ENCODE results near the gene SIGLEC15.

SIGLEC15 gene

GRCh38 chr18:45860971-45861370, 35.5 kb downstream of the SIGLEC15 start:
- H3K36me3 ChIP-seq = no peaks in the 10 kb centered on the region
- TF ChIP-seq, protein P1, sequence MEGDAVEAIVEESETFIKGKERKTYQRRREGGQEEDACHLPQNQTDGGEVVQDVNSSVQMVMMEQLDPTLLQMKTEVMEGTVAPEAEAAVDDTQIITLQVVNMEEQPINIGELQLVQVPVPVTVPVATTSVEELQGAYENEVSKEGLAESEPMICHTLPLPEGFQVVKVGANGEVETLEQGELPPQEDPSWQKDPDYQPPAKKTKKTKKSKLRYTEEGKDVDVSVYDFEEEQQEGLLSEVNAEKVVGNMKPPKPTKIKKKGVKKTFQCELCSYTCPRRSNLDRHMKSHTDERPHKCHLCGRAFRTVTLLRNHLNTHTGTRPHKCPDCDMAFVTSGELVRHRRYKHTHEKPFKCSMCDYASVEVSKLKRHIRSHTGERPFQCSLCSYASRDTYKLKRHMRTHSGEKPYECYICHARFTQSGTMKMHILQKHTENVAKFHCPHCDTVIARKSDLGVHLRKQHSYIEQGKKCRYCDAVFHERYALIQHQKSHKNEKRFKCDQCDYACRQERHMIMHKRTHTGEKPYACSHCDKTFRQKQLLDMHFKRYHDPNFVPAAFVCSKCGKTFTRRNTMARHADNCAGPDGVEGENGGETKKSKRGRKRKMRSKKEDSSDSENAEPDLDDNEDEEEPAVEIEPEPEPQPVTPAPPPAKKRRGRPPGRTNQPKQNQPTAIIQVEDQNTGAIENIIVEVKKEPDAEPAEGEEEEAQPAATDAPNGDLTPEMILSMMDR (IDR thresholded peaks at IDR 0.05; ENCODE audit: low read depth, low read length) = no peak
- H3K9me3 ChIP-seq = no peaks in the 10 kb centered on the region
- no peaks in the 10 kb centered on the region for H3K27me3 ChIP-seq
- no peak overlapping the region for H3K4me3 ChIP-seq (ENCODE audit: low read depth, low read length)
- H3K4me1 ChIP-seq = no peaks in the 10 kb centered on the region
- no peak for DNase-seq

DNA sequence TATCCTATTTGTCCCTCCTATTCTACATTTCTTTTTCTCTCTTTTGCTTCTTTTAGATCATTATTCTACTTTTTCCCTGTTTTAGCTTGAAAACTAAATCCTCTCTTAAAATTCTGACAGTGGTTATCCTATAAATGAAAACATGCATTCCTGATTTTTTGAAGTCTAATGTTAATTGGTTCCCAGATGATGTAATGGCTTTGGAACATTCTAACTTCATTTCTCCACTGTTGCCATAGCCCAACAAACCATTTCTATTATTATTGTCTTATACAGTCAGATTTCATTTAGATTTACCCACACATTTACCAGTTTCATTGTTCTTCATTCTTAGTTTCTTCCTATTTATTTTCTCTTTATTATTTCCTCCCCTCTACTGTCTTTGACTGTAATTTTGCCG, 36.5 kb downstream of the SIGLEC15 start:
- no peaks in the 10 kb centered on the region for H3K4me1 ChIP-seq
- no peak overlapping the region for H3K4me3 ChIP-seq (ENCODE audit: low read depth, low read length)
- no peaks in the 10 kb centered on the region for H3K27me3 ChIP-seq
- TF ChIP-seq, protein P1 (IDR thresholded peaks at IDR 0.05; ENCODE audit: low read depth, low read length) = no peak
- H3K9me3 ChIP-seq = no peaks in the 10 kb centered on the region
- no peak for DNase-seq
- no peaks in the 10 kb centered on the region for H3K36me3 ChIP-seq

DNA sequence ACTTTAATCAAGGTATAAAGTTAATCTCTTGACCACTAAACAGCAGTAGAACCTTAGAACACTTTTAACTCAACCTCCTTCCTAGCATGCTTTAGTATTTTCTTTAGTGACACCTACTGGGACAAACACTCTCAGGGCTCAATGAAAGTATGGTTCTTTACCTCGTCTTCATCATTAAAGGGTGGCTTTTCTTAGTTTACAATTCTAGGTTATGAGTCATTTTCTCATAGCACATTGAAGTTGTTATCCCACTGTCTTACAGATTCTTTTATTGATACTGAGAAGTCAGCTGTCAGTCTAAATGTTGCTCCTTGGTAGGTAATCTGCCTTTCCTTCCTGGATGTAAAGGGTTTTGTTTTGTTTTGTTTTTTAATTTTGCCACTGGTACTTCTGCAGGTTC, 38.0 kb downstream of the SIGLEC15 start:
- Histone ChIP-seq H3K36me3 (no peaks in the 10 kb centered on the region), H3K9me3 (no peaks in the 10 kb centered on the region), H3K27me3 (no peaks in the 10 kb centered on the region), H3K4me1 (no peaks in the 10 kb centered on the region), H3K4me3 (ENCODE audit: low read depth, low read length) (no peak overlapping the region)
- DNase-seq = no peak
- TF ChIP-seq, protein P1 (IDR thresholded peaks at IDR 0.05; ENCODE audit: low read depth, low read length) = no peak

GRCh38 chr18:45864081-45864480, 38.6 kb downstream of the SIGLEC15 start:
- TF ChIP-seq, protein P1 (IDR thresholded peaks at IDR 0.05; ENCODE audit: low read depth, low read length) = no peak
- Histone ChIP-seq H3K27me3 (no peaks in the 10 kb centered on the region), H3K36me3 (no peaks in the 10 kb centered on the region)

GRCh38 chr18:45865466-45865865, 40.0 kb downstream of the SIGLEC15 start:
- Histone ChIP-seq H3K9me3 (no peaks in the 10 kb centered on the region), H3K4me3 (ENCODE audit: low read depth, low read length) (no peak overlapping the region), H3K27me3 (no peaks in the 10 kb centered on the region), H3K4me1 (no peaks in the 10 kb centered on the region), H3K36me3 (no peaks in the 10 kb centered on the region)
- DNase-seq = no peak
- TF ChIP-seq, protein P1 (IDR thresholded peaks at IDR 0.05; ENCODE audit: low read depth, low read length) = no peak

More at GRCh38 chr18:45864081-45864480, 38.6 kb downstream of the SIGLEC15 start:
- no peak for DNase-seq
- no peak overlapping the region for H3K4me3 ChIP-seq (ENCODE audit: low read depth, low read length)
- H3K4me1 ChIP-seq = no peaks in the 10 kb centered on the region
- H3K9me3 ChIP-seq = no peaks in the 10 kb centered on the region

GRCh38 chr18:45870419-45870818, 44.9 kb downstream of the SIGLEC15 start:
- DNase-seq = peak; percentile 5
- no peaks in the 10 kb centered on the region for H3K36me3 ChIP-seq
- TF ChIP-seq, protein P1 (IDR thresholded peaks at IDR 0.05; ENCODE audit: low read depth, low read length) = no peak
- no peaks in the 10 kb centered on the region for H3K4me1 ChIP-seq
- no peak overlapping the region for H3K4me3 ChIP-seq (ENCODE audit: low read depth, low read length)
- no peaks in the 10 kb centered on the region for H3K27me3 ChIP-seq
- H3K9me3 ChIP-seq = no peaks in the 10 kb centered on the region

Data from BE2C (cell line).